ENCODE measurements around the gene MS4A6E.

GRCh38 chr11:60367896-60368295, 40.8 kb downstream of the MS4A6E start:
- no peak for TF ChIP-seq CTCF (IDR thresholded peaks at IDR 0.05)
- TF ChIP-seq POLR2AphosphoS5 (IDR thresholded peaks at IDR 0.05), result no peak
